K562 (cell line): ENCODE measurements around the gene KIF19. TPM values are rescaled to one million over a fixed set of nuclear protein-coding genes. Genes with fewer than 3 reads are reported as not detected.
A peak's percentile ranks its signal among the peaks of the same experiment; 100 is the strongest.

Experiments
- ATF7 ChIP-seq: fragments of 450-650 bp; IDR thresholded peaks from 2 replicates; pipeline ENCODE4 v1.7.1; 2014; ENCODE audit warnings: mild to moderate bottlenecking, moderate library complexity
- CCAR2 ChIP-seq: fragments of 200-400 bp; formaldehyde crosslinking; IDR thresholded peaks from 2 replicates; pipeline ENCODE4 v1.6.1; 2017; ENCODE audit warnings: mild to moderate bottlenecking, low read depth, low read length
- CHD2 ChIP-seq: IDR thresholded peaks from 2 replicates; pipeline ENCODE4 v1.6.1; 2011; ENCODE audit warnings: low read depth, low read length
- CTBP1 ChIP-seq: fragments of 450-650 bp; IDR thresholded peaks from 2 replicates; pipeline ENCODE4 v1.6.1; 2016; ENCODE audit warnings: borderline replicate concordance
- CXXC5 ChIP-seq: fragments of 250-450 bp; sonication (Bioruptor Pico); IDR thresholded peaks from 2 replicates; pipeline ENCODE4 v1.8.0; 2022; ENCODE audit warnings: inconsistent platforms, mild to moderate bottlenecking, moderate library complexity
- DMBX1 ChIP-seq: fragments of 250-450 bp; sonication (Bioruptor Pico); IDR thresholded peaks from 2 replicates; pipeline ENCODE4 v1.8.0; 2022; ENCODE audit warnings: inconsistent platforms, mild to moderate bottlenecking, moderate library complexity, borderline replicate concordance
- ESRRA ChIP-seq: fragments of 450-650 bp; IDR thresholded peaks from 2 replicates; pipeline ENCODE4 v1.6.1; 2014; ENCODE audit warnings: low read depth, mild to moderate bottlenecking, moderate library complexity, borderline replicate concordance
- FOXJ3 ChIP-seq: sonication (generic); formaldehyde crosslinking; IDR thresholded peaks from 2 replicates; pipeline ENCODE4 v1.4.0; 2020; ENCODE audit warnings: mild to moderate bottlenecking, missing genetic modification reagents
- HDGF ChIP-seq: fragments of 450-650 bp; IDR thresholded peaks from 2 replicates; pipeline ENCODE4 v1.6.1; 2016
- HNRNPH1 ChIP-seq: fragments of 200-400 bp; formaldehyde crosslinking; optimal IDR thresholded peaks from 2 replicates; pipeline ENCODE3; 2017; ENCODE audit warnings: low read depth, mild to moderate bottlenecking, low read length, moderate library complexity
- NELFE ChIP-seq: IDR thresholded peaks from 2 replicates; pipeline ENCODE4 v1.6.1; 2011; ENCODE audit warnings: mild to moderate bottlenecking; ENCODE audit not compliant: insufficient read depth, insufficient read length
- ZNF121 ChIP-seq: sonication (generic); formaldehyde crosslinking; conservative IDR thresholded peaks from 2 replicates; pipeline ENCODE4 v1.8.0; 2022; ENCODE audit warnings: missing genetic modification reagents
- ZNF175 ChIP-seq: fragments of 200-800 bp; sonication (Bioruptor generic); IDR thresholded peaks from 2 replicates; pipeline ENCODE4 v1.6.1; 2016; ENCODE audit warnings: low read depth, mild to moderate bottlenecking, missing genetic modification characterization, missing compliant biosample characterization
- ZNF217 ChIP-seq: sonication (generic); formaldehyde crosslinking; IDR thresholded peaks from 2 replicates; pipeline ENCODE4 v1.8.0; 2022; ENCODE audit warnings: mild to moderate bottlenecking, missing genetic modification reagents
- ZNF316 ChIP-seq: fragments of 450-650 bp; IDR thresholded peaks from 2 replicates; pipeline ENCODE4 v1.6.1; 2016
- ZNF696 ChIP-seq: fragments of 250-450 bp; sonication (Bioruptor Pico); conservative IDR thresholded peaks from 2 replicates; pipeline ENCODE4 v1.4.0; 2020; ENCODE audit warnings: mild to moderate bottlenecking, moderate library complexity
- ZNF766 ChIP-seq: fragments of 200-800 bp; sonication (Bioruptor generic); conservative IDR thresholded peaks from 2 replicates; pipeline ENCODE4 v1.6.1; 2016; ENCODE audit warnings: missing genetic modification characterization, missing compliant biosample characterization
- polyA plus RNA-seq, 8 experiments: library from polyadenylated mRNA; depleted of rRNA in 4 of 8; stranded (reverse) in 5 of 8; unstranded in 3 of 8; fragments of >200 nt; fragmentation: Nextera tagmentation in 2 of 8; fragmentation: Illumina TruSeq in 1 of 8; extraction: Ambion mirVana in 2 of 8; extraction: Trizol in 1 of 8; gene quantifications; 2 replicates each; pipeline versions ENCODE4 v1.2.1 to v1.2.3, GENCODE V29; 2011 to 2014; ENCODE audit warnings: inconsistent platforms in 1 of 8, missing spikeins in 1 of 8
- total RNA-seq, 7 experiments: library from RNA; depleted of rRNA in 6 of 7; stranded (reverse); fragments of >200 nt in 6 of 7; fragmentation: Illumina TruSeq in 2 of 7; extraction: Trizol in 2 of 7; gene quantifications; 2 replicates each; pipeline versions ENCODE4 v1.2.1 to v1.2.3, GENCODE V29; 2011 to 2021; ENCODE audit warnings: low replicate concordance in 1 of 7
- TF ChIP-seq, protein P1 (sequence below): fragments of 450-650 bp; IDR thresholded peaks from 2 replicates; pipeline ENCODE4 v1.6.1; 2016; ENCODE audit warnings: mild to moderate bottlenecking, moderate library complexity
- TF ChIP-seq, protein P2 (sequence below), 2 experiments: fragments of 450-650 bp in 1 of 2; sonication (generic) in 1 of 2; formaldehyde crosslinking in 1 of 2; IDR thresholded peaks in 1 of 2; conservative IDR thresholded peaks in 1 of 2; 2 replicates each; pipeline versions ENCODE4 v1.6.1 to v1.8.1; 2016 to 2023; ENCODE audit warnings: mild to moderate bottlenecking in 2 of 2, moderate library complexity in 2 of 2, inconsistent platforms in 1 of 2, missing genetic modification reagents in 1 of 2

The KIF19 gene
- total and polyA plus RNA-seq, 9 of the 15 experiments (the other 6 are each of a cell fraction or from before 2014, with no cell fraction given) = 0.10 TPM; not detected in 8

DNA sequence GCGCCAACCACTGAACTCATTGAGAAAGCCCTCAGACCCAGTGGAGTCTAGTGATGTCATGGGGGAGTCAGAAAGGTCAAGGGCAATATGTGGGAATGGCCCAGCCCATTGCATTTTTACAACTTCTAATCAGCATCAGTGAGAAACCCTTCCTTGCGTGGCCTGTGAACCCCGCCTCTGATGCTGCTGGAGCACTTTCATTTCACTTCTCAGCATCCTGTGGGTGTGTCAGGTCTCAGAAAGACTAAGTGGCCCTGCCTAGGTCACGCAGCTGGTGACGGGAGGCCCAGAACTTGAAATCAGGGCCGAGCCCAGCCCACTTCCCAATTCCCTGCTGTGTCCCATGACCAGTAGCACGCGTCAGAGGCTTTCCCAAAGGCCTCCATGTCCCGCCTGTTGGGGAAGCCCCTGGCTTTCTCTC lies 45.9 kb upstream of the KIF19 start (continued):
- TF ChIP-seq, protein P1, sequence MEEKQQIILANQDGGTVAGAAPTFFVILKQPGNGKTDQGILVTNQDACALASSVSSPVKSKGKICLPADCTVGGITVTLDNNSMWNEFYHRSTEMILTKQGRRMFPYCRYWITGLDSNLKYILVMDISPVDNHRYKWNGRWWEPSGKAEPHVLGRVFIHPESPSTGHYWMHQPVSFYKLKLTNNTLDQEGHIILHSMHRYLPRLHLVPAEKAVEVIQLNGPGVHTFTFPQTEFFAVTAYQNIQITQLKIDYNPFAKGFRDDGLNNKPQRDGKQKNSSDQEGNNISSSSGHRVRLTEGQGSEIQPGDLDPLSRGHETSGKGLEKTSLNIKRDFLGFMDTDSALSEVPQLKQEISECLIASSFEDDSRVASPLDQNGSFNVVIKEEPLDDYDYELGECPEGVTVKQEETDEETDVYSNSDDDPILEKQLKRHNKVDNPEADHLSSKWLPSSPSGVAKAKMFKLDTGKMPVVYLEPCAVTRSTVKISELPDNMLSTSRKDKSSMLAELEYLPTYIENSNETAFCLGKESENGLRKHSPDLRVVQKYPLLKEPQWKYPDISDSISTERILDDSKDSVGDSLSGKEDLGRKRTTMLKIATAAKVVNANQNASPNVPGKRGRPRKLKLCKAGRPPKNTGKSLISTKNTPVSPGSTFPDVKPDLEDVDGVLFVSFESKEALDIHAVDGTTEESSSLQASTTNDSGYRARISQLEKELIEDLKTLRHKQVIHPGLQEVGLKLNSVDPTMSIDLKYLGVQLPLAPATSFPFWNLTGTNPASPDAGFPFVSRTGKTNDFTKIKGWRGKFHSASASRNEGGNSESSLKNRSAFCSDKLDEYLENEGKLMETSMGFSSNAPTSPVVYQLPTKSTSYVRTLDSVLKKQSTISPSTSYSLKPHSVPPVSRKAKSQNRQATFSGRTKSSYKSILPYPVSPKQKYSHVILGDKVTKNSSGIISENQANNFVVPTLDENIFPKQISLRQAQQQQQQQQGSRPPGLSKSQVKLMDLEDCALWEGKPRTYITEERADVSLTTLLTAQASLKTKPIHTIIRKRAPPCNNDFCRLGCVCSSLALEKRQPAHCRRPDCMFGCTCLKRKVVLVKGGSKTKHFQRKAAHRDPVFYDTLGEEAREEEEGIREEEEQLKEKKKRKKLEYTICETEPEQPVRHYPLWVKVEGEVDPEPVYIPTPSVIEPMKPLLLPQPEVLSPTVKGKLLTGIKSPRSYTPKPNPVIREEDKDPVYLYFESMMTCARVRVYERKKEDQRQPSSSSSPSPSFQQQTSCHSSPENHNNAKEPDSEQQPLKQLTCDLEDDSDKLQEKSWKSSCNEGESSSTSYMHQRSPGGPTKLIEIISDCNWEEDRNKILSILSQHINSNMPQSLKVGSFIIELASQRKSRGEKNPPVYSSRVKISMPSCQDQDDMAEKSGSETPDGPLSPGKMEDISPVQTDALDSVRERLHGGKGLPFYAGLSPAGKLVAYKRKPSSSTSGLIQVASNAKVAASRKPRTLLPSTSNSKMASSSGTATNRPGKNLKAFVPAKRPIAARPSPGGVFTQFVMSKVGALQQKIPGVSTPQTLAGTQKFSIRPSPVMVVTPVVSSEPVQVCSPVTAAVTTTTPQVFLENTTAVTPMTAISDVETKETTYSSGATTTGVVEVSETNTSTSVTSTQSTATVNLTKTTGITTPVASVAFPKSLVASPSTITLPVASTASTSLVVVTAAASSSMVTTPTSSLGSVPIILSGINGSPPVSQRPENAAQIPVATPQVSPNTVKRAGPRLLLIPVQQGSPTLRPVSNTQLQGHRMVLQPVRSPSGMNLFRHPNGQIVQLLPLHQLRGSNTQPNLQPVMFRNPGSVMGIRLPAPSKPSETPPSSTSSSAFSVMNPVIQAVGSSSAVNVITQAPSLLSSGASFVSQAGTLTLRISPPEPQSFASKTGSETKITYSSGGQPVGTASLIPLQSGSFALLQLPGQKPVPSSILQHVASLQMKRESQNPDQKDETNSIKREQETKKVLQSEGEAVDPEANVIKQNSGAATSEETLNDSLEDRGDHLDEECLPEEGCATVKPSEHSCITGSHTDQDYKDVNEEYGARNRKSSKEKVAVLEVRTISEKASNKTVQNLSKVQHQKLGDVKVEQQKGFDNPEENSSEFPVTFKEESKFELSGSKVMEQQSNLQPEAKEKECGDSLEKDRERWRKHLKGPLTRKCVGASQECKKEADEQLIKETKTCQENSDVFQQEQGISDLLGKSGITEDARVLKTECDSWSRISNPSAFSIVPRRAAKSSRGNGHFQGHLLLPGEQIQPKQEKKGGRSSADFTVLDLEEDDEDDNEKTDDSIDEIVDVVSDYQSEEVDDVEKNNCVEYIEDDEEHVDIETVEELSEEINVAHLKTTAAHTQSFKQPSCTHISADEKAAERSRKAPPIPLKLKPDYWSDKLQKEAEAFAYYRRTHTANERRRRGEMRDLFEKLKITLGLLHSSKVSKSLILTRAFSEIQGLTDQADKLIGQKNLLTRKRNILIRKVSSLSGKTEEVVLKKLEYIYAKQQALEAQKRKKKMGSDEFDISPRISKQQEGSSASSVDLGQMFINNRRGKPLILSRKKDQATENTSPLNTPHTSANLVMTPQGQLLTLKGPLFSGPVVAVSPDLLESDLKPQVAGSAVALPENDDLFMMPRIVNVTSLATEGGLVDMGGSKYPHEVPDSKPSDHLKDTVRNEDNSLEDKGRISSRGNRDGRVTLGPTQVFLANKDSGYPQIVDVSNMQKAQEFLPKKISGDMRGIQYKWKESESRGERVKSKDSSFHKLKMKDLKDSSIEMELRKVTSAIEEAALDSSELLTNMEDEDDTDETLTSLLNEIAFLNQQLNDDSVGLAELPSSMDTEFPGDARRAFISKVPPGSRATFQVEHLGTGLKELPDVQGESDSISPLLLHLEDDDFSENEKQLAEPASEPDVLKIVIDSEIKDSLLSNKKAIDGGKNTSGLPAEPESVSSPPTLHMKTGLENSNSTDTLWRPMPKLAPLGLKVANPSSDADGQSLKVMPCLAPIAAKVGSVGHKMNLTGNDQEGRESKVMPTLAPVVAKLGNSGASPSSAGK = no peak
- TF ChIP-seq ZNF766 (CRISPR knock-in tag) (peak; percentile 62; the same call in 1 of the 2 replicates), ATF7 (no peak), FOXJ3 (CRISPR knock-in tag) (no peak), ZNF121 (no peak), HNRNPH1 (no peak), CCAR2 (no peak), CHD2 (no peak), ZNF696 (CRISPR knock-in tag) (no peak), DMBX1 (CRISPR knock-in tag) (no peak), CTBP1 (peak; percentile 58; the same call in 1 of the 2 replicates), ZNF217 (CRISPR knock-in tag) (no peak), ZNF175 (no peak), HDGF (no peak), NELFE (no peak), ESRRA (peak; percentile 23; the same call in 1 of the 2 replicates), CXXC5 (CRISPR knock-in tag) (no peak), ZNF316 (no peak)
- TF ChIP-seq, protein P2, sequence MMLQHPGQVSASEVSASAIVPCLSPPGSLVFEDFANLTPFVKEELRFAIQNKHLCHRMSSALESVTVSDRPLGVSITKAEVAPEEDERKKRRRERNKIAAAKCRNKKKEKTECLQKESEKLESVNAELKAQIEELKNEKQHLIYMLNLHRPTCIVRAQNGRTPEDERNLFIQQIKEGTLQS (IDR thresholded peaks at IDR 0.05) = 0 out of 2 replicates have a peak, but pooled peaks have one; percentile 12
- TF ChIP-seq, protein P2 (CRISPR knock-in tag; conservative IDR thresholded peaks at IDR 0.05) = no peak
